Endothelial cell of umbilical vein (primary cell): Measurements from ENCODE around the gene SETD3. TPM values are rescaled to one million over a fixed set of nuclear protein-coding genes. Genes with fewer than 3 reads are reported as not detected.

ENCODE experiments used
- BruUV-seq: library from RNA; stranded (reverse); fragments of 400-500 nt; replicated peaks from 2 replicates; lab custom pipeline; 2021; lab: Mats Ljungman, UMichigan
- CTCF ChIA-PET: fragments of 300-600, 350-600 bp; sonication (Branson Sonifier 250); formaldehyde crosslinking; loops from one replicate; lab custom pipeline; 2021; ENCODE audit warnings: antibody characterized with exemption, inconsistent platforms; lab: Charles Lee
- POLR2A ChIA-PET: fragments of 300-600, 350-600 bp; sonication (Branson Sonifier 250); formaldehyde crosslinking; loops from one replicate; lab custom pipeline; 2021; ENCODE audit warnings: antibody characterized with exemption, inconsistent platforms; lab: Charles Lee
- DNase-seq: peaks from one replicate; pipeline ENCODE4 v3.0.0-alpha.2; 2011; ENCODE audit warnings: low read depth, low spot score
- FAIRE-seq: peaks from 2 replicates; lab custom pipeline; 2011; peaks lifted over from hg19 to GRCh38; lab: Jason Lieb, UNC
- H2AFZ ChIP-seq: 2 replicates; pipeline ENCODE4 v1.6.0; 2012; ENCODE audit warnings: low read depth, low read length, control low read depth, inconsistent platforms
- H3K27ac ChIP-seq: 2 replicates; pipeline ENCODE4 v1.5.1; 2011; ENCODE audit warnings: low read depth, mild to moderate bottlenecking, control low read depth, low read length, moderate library complexity; ENCODE audit not compliant: insufficient read depth
- H3K27me3 ChIP-seq, 2 experiments: 2 replicates each; pipeline versions ENCODE4 v1.6.0 to v1.6.1; 2011; ENCODE audit warnings: low read length in 2 of 2, mixed read lengths in 1 of 2; ENCODE audit not compliant: control insufficient read depth in 2 of 2, insufficient read depth in 2 of 2
- H3K36me3 ChIP-seq, 2 experiments: 2 replicates in 1 of 2; 3 replicates in 1 of 2; pipeline ENCODE4 v1.5.1; 2011; ENCODE audit warnings: low read length in 2 of 2, mild to moderate bottlenecking in 1 of 2, moderate library complexity in 1 of 2; ENCODE audit not compliant: control insufficient read depth in 2 of 2, insufficient read depth in 2 of 2; ENCODE audit errors: extremely low read depth in 1 of 2
- H3K4me1 ChIP-seq: 3 replicates; pipeline ENCODE4 v1.5.1; 2011; ENCODE audit warnings: mild to moderate bottlenecking, low read length; ENCODE audit not compliant: control insufficient read depth, insufficient read depth; ENCODE audit errors: extremely low read depth
- H3K4me2 ChIP-seq: 2 replicates; pipeline ENCODE4 v1.6.1; 2011; ENCODE audit warnings: low read length, control low read depth, mixed read lengths; ENCODE audit not compliant: insufficient read depth
- H3K4me3 ChIP-seq, 3 experiments: fragments of 200-600 bp in 1 of 3; sonication (generic), shearing (Covaris generic) in 1 of 3; replicated peaks in 1 of 3; 2 replicates each; pipeline ENCODE4 v1.5.1; 2011 to 2016; ENCODE audit warnings: control low read depth in 3 of 3, low read length in 3 of 3, mild to moderate bottlenecking in 2 of 3, inconsistent platforms in 1 of 3, low read depth in 1 of 3, moderate library complexity in 1 of 3; ENCODE audit not compliant: insufficient read depth in 1 of 3
- H3K79me2 ChIP-seq: 2 replicates; pipeline ENCODE4 v1.6.0; 2012; ENCODE audit warnings: low read length, inconsistent platforms; ENCODE audit not compliant: control insufficient read depth, insufficient read depth
- H3K9ac ChIP-seq: replicated peaks from 2 replicates; pipeline ENCODE3; 2011; ENCODE audit warnings: low read length, control low read depth; ENCODE audit not compliant: insufficient read depth; ENCODE audit errors: extremely low read depth
- H3K9me1 ChIP-seq: replicated peaks from 3 replicates; pipeline ENCODE4 v1.6.0; 2011; ENCODE audit warnings: mild to moderate bottlenecking, low read length; ENCODE audit not compliant: control insufficient read depth, insufficient read depth; ENCODE audit errors: extremely low read depth
- H3K9me3 ChIP-seq: replicated peaks from 2 replicates; pipeline ENCODE4 v1.5.1; 2012; ENCODE audit warnings: low read length, inconsistent platforms; ENCODE audit not compliant: control insufficient read depth, insufficient read depth
- H4K20me1 ChIP-seq: replicated peaks from 2 replicates; pipeline ENCODE3; 2011; ENCODE audit warnings: mild to moderate bottlenecking, low read length; ENCODE audit not compliant: control insufficient read depth, insufficient read depth; ENCODE audit errors: extremely low read depth
- CTCF ChIP-seq, 2 donors: IDR thresholded peaks; 1 replicate in 1 of 2; 2 replicates in 1 of 2; pipeline ENCODE4 v1.5.1; 2011; ENCODE audit warnings: low read length in 2 of 2, mild to moderate bottlenecking in 2 of 2, moderate library complexity in 2 of 2, control low read depth in 1 of 2, inconsistent platforms in 1 of 2, low read depth in 1 of 2; ENCODE audit not compliant: insufficient read depth in 1 of 2; ENCODE audit errors: extremely low read depth in 1 of 2
- POLR2A ChIP-seq: IDR thresholded peaks from 2 replicates; pipeline ENCODE4 v1.6.1; 2012; ENCODE audit warnings: low read depth, mild to moderate bottlenecking, control low read depth, low read length
- dilution Hi-C: fragments of 300-500 bp; cut with MboI; formaldehyde crosslinking; loops from one replicate; pipeline ENCODE4 v1.15.0; 2019; ENCODE audit warnings: low sequenced_read_pairs; ENCODE audit not compliant: extremely low pct_ligation_motif_present
- intact Hi-C: fragments of 100-400 bp; cut with micrococcal nuclease; formaldehyde crosslinking; loops from one replicate; pipeline ENCODE4 v1.10.0; 2022
- polyA plus RNA-seq, 4 experiments: library from polyadenylated mRNA; depleted of rRNA in 3 of 4; stranded (reverse) in 3 of 4; unstranded in 1 of 4; fragments of >200 nt; gene quantifications; 2 replicates each; pipeline versions ENCODE4 v1.2.1 to v1.2.3, GENCODE V29; 2011 to 2012; ENCODE audit warnings: missing spikeins in 1 of 4
- total RNA-seq: library from RNA; stranded (reverse); gene quantifications from 2 replicates; pipeline ENCODE4 v1.2.3, GENCODE V29; 2021

SETD3 gene
- total and polyA plus RNA-seq, 2 donors (not counting 3 experiments of a cell fraction or from before 2014, with no cell fraction given), result 18.1 to 53.1 TPM

GRCh38 chr14:99359906-99360305 lies 120.8 kb downstream of the SETD3 start:
- BruUV-seq, result no TSS peak
- H3K9ac ChIP-seq, result no peak overlapping the region
- ChIA-PET CTCF (no interaction called here), POLR2A (no interaction called here)
- no peaks in the 10 kb centered on the region for H3K36me3 ChIP-seq
- no peaks in the 10 kb centered on the region for H3K9me3 ChIP-seq
- no peaks in the 10 kb centered on the region for H3K4me1 ChIP-seq
- no peak overlapping the region for H3K27ac ChIP-seq
- H3K79me2 ChIP-seq, result no peaks in the 10 kb centered on the region
- no peak overlapping the region for H3K4me2 ChIP-seq
- H3K27me3 ChIP-seq, result no peaks in the 10 kb centered on the region
- no peaks in the 10 kb centered on the region for H4K20me1 ChIP-seq
- no peak overlapping the region for H2AFZ ChIP-seq
- FAIRE-seq (no peak), DNase-seq (no peak)
- H3K9me1 ChIP-seq, result no peaks in the 10 kb centered on the region
- intact Hi-C loops, result no loop called here
- dilution Hi-C loops, result no loop called here
- no peak for TF ChIP-seq POLR2A
- no peak overlapping the region for H3K4me3 ChIP-seq

GRCh38 chr14:99357916-99358390 lies 122.7 kb downstream of the SETD3 start:
- no peak overlapping the region for H3K4me2 ChIP-seq
- no peak overlapping the region for H3K9ac ChIP-seq
- H3K27me3 ChIP-seq, result no peaks in the 10 kb centered on the region
- H3K9me3 ChIP-seq, result no peaks in the 10 kb centered on the region
- no peak for TF ChIP-seq CTCF (IDR thresholded peaks at IDR 0.05; ENCODE audit: extremely low read depth in 1 of 2, insufficient read depth in 1 of 2, low read depth in 1 of 2, low read length in 2 of 2)
- POLR2A ChIA-PET, result no interaction called here
- intact Hi-C loops, result no loop called here
- H3K36me3 ChIP-seq, result no peaks in the 10 kb centered on the region
- no peak overlapping the region for H3K4me3 ChIP-seq
- H3K27ac ChIP-seq, result no peak overlapping the region
- no peak for DNase-seq
- no peak overlapping the region for H2AFZ ChIP-seq
- no peaks in the 10 kb centered on the region for H3K79me2 ChIP-seq
- no peaks in the 10 kb centered on the region for H3K9me1 ChIP-seq
- no peaks in the 10 kb centered on the region for H3K4me1 ChIP-seq
- dilution Hi-C loops, result no loop called here
- CTCF ChIA-PET, result interaction anchor here (0.8 to 1.3 kb wide), 4 partner anchors 12 to 38 kb away, joined by 3 read pairs; no protein-coding TSS in a partner anchor
- no peak for FAIRE-seq
- BruUV-seq, result no TSS peak
- H4K20me1 ChIP-seq, result no peaks in the 10 kb centered on the region
